SJSA1 (cell line): Measurements from ENCODE around the gene GNG8. TPM values are rescaled to one million over a fixed set of nuclear protein-coding genes. Genes with fewer than 3 reads are reported as not detected.
A peak's percentile ranks its signal among the peaks of the same experiment; 100 is the strongest.

Experiments
- DNase-seq, 2 experiments: peaks; one replicate each; pipeline ENCODE4 v3.0.0-alpha.2; 2015 to 2020; ENCODE audit warnings: low spot score in 2 of 2, low read depth in 1 of 2
- H3K27ac ChIP-seq: fragments of 250-450 bp; sonication (Bioruptor Pico); 2 replicates; pipeline ENCODE4 v1.5.1; 2020; ENCODE audit warnings: mild to moderate bottlenecking, moderate library complexity
- H3K27me3 ChIP-seq: fragments of 250-450 bp; sonication (Bioruptor Pico); replicated peaks from 2 replicates; pipeline ENCODE4 v1.5.1; 2020; ENCODE audit warnings: mild to moderate bottlenecking, moderate library complexity
- H3K36me3 ChIP-seq: fragments of 250-450 bp; sonication (Bioruptor Pico); 2 replicates; pipeline ENCODE4 v1.5.1; 2020; ENCODE audit warnings: mild to moderate bottlenecking
- H3K4me1 ChIP-seq: fragments of 250-450 bp; sonication (Bioruptor Pico); replicated peaks from 2 replicates; pipeline ENCODE4 v1.6.1; 2021; ENCODE audit warnings: mild to moderate bottlenecking
- H3K4me3 ChIP-seq: fragments of 250-450 bp; sonication (Bioruptor Pico); 2 replicates; pipeline ENCODE4 v1.5.1; 2020; ENCODE audit warnings: mild to moderate bottlenecking
- H3K9me3 ChIP-seq: fragments of 250-450 bp; sonication (Bioruptor Pico); replicated peaks from 2 replicates; pipeline ENCODE4 v1.5.1; 2020; ENCODE audit warnings: mild to moderate bottlenecking
- total RNA-seq: library from RNA; depleted of rRNA; stranded (reverse); fragments of >200 nt; shearing (Covaris generic); gene quantifications from 2 replicates; pipeline ENCODE4 v1.2.3, GENCODE V29; 2014; rRNA removed

GNG8 gene
- total RNA-seq = not detected in 2 replicates

- Histone ChIP-seq H3K27ac (no peak within 1 kb of the TSS), H3K27me3 (peaks cover 5% of the 10 kb centered on the region; the same call in 1 of the 2 replicates), H3K4me1 (peaks cover 32% of the 10 kb centered on the region), H3K4me3 (no peak within 1 kb of the TSS), H3K36me3 (no peaks in the 10 kb centered on the region), H3K9me3 (no peaks in the 10 kb centered on the region)
- DNase-seq = no peak
Measured at GRCh38 chr19:46635920-46636761, at the start of gene GNG8. TSS of gene GNG8 (minus strand) at chr19:46636202. CDS start at chr19:46634682, 1,520 bp downstream.

GRCh38 chr19:46685189-46685588, 49.2 kb upstream of the GNG8 start:
- H3K4me3 ChIP-seq = no peak overlapping the region
- H3K4me1 ChIP-seq = no peaks in the 10 kb centered on the region
- H3K9me3 ChIP-seq = no peaks in the 10 kb centered on the region
- H3K27ac ChIP-seq = no peak overlapping the region
- H3K36me3 ChIP-seq = peaks cover 45% of the 10 kb centered on the region
- no peak for DNase-seq
- no peaks in the 10 kb centered on the region for H3K27me3 ChIP-seq

DNA sequence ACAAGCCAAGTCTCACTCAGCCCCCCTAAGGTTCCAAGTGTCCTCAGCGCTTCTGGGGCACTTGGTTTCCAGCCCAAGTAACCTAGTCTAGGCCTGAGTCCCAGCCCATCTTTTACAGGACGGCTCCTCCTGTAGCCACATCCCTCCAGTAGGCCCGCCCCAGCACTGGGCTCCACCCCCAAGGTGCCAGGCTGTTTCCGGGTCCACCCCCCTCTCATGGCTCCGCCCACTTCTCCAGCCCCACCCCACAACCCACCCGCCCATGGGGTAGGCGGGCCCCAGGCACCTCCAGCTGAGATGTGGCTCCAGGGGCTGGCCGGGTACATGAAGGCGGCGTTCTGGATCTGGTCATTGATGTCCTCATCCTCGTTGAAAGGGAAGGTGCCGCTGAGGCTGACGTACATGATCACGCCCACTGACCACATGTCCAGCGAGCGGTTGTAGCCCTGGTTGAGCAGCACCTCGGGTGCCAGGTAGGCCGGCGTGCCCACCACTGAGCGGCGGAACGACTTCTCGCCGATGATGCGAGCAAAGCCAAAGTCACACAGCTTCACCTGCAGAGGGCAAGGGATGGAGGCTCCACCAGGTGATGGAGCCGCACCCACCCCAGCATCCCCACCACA, 42.2 kb upstream of the GNG8 start:
- Histone ChIP-seq H3K27me3 (no peaks in the 10 kb centered on the region), H3K4me3 (no peak overlapping the region), H3K27ac (no peak overlapping the region), H3K4me1 (no peaks in the 10 kb centered on the region), H3K36me3 (peaks cover 37% of the 10 kb centered on the region), H3K9me3 (no peaks in the 10 kb centered on the region)
- peak in 1 of 2 experiments; percentile 64 for DNase-seq

DNA sequence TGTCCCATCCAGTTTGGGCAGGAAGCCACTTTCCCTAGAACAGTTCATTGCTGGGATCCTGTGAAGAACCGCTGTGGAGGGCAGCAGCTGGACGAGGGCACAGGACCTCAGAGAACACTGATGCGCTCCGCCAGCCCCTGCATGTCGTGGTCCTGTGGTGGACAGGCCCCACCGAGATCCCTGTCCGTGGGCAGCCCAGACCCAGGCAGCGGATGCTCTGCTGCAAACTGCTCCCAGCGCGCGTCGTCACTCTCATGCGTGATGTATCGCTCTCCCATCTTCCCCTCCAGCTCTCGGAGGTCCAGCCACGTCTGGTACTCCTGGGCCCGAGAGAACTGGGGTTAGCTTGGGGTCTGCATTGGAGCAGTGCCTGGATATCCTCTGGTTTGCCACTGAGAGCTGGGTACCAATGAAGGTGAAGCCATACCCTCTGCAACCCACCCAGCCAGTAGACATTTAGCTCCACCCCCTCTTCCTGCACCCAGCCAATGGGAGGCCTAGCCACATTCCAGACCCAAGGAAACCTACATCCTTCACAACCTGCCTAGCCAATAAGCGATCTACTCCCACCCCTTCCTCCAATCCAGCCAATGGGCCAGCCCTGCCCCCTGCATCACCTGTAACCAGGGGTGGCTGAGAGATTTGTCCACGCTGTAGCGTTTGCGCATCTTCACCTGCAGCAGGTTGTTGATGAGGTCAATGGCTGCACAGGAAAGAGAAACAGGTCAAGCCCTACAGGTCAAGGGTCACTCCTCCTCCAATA, 38.6 kb upstream of the GNG8 start:
- Histone ChIP-seq H3K27ac (no peak overlapping the region), H3K4me3 (no peak overlapping the region), H3K36me3 (peaks cover 38% of the 10 kb centered on the region), H3K4me1 (no peaks in the 10 kb centered on the region; the same call in 1 of the 2 replicates), H3K27me3 (no peaks in the 10 kb centered on the region), H3K9me3 (no peaks in the 10 kb centered on the region)
- DNase-seq = no peak

DNA sequence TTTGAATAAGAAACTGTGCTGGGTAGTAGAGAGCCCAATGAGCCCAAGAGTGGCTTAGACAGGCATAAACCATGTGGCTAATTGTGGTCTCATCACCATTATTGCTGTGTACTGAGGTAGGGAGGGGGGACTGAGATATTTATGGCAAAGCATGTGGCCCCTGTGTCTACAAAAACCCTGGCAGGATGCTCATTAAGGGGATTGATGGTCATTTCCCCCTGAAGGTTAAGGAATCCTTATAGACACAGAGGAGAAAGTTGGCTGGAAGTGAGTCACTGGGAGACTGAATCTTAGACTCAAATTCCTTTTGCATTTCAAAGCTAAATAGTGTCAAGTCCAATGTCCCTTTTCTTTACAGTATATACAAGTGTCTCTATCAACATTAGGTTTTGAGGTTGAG, 34.8 kb upstream of the GNG8 start:
- no peak overlapping the region for H3K27ac ChIP-seq
- DNase-seq = no peak
- H3K36me3 ChIP-seq = peaks cover 18% of the 10 kb centered on the region

GRCh38 chr19:46668662-46669061, 32.7 kb upstream of the GNG8 start:
- Histone ChIP-seq H3K27me3 (no peaks in the 10 kb centered on the region), H3K36me3 (peaks cover 3% of the 10 kb centered on the region), H3K9me3 (no peaks in the 10 kb centered on the region), H3K4me3 (no peak overlapping the region), H3K27ac (no peak overlapping the region), H3K4me1 (no peaks in the 10 kb centered on the region; the same call in 1 of the 2 replicates)
- DNase-seq = no peak

More for the DNA sequence above, 34.8 kb upstream of the GNG8 start:
- Histone ChIP-seq H3K4me1 (no peaks in the 10 kb centered on the region; the same call in 1 of the 2 replicates), H3K4me3 (no peak overlapping the region), H3K27me3 (no peaks in the 10 kb centered on the region), H3K9me3 (no peaks in the 10 kb centered on the region)

GRCh38 chr19:46665072-46665471, 29.1 kb upstream of the GNG8 start:
- no peak overlapping the region for H3K27ac ChIP-seq
- DNase-seq = no peak
- H3K4me3 ChIP-seq = no peak overlapping the region

DNA sequence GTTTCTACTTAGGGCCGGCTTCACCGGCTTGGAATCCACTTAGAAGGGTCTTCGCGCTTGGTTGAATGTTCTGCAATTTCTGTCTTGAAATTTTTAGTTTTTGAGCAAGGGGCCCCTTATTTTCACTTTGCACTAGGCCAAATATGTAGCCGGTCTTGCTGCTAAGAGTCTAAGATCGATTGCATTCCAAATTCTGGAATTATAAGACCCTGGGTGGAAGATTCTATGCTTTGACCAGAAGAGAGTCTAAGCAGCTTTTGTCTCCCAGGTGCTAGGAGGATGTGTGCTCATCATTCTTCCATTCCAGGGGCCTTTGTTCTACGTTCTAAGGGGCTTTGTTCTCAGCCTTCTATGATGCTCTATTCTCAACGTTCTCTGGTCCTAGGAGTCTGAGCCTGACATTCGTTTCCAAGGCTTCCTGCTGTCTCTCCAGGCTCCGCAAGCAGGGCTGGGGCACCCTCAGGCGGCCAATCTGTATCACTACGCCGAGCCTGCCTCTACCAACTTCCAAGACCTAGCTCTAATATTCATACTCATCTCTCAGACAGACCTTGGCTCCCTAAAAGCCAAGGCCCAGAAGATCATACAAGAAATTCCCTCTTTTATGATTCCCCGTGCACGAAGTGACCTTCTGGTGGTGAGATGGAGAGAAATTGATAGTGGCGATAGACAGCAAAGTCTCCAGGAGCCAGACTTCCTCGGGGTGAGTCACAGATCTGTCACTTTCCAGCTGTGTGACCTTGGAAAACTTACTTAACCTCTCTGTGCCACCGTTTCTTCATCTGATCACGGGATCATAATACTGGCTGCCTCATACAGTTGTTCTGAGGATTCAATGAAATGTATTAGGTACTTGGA, 26.0 kb upstream of the GNG8 start:
- H3K4me3 ChIP-seq = peak overlapping the region; percentile 27
- peaks cover 21% of the 10 kb centered on the region for H3K4me1 ChIP-seq
- peak; percentile 77 to 86 for DNase-seq
- H3K9me3 ChIP-seq = no peaks in the 10 kb centered on the region
- H3K27ac ChIP-seq = no peak overlapping the region; the same call in 1 of the 2 replicates
- no peaks in the 10 kb centered on the region for H3K36me3 ChIP-seq
- no peaks in the 10 kb centered on the region; the same call in 1 of the 2 replicates for H3K27me3 ChIP-seq

More at GRCh38 chr19:46665072-46665471, 29.1 kb upstream of the GNG8 start:
- Histone ChIP-seq H3K4me1 (peaks cover 12% of the 10 kb centered on the region), H3K9me3 (no peaks in the 10 kb centered on the region), H3K27me3 (no peaks in the 10 kb centered on the region; the same call in 1 of the 2 replicates), H3K36me3 (no peaks in the 10 kb centered on the region)

DNA sequence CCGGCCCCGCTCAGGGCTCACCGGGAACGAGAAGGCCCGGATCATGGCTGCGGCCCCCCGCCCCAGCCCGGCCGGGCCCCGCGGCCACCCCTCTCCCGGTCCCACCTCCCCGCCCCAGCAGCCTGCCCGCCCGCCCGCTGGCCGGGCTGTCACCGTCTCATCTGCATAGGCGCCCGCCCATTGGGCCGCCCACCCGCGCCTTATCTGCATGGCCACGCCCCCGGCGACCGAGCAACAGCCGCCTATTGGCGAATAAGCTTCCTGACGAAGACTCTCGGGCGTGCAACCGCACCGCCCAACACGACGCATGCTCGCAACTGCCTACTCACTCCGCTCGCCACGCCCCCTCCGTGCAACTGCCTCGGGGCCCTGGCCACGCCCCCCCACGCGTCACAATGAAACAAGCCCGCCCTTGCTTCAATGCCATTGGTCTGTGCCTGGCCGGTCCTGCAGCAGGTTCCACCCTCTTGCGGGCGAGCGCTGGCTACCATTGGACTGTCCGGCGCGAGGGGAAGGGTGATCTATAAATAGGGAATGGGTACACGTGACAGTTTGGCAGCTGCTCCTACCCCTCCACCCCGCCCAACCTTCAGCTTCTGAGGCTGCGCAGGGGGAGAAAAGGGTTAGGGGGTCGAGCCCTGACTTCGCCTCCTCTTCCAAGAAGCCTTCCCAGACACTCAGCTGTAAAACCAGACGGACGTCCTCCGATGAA, 25.2 kb upstream of the GNG8 start, which contains the start of gene DACT3:
Gene DACT3, minus strand, starts transcription at position 163 of the 712 bp plus-strand sequence. Its CDS starts 118 bp downstream, at position 45.
- no peaks in the 10 kb centered on the region for H3K9me3 ChIP-seq
- H3K36me3 ChIP-seq = no peaks in the 10 kb centered on the region
- H3K27ac ChIP-seq = no peak within 1 kb of the TSS; the same call in 1 of the 2 replicates
- no peaks in the 10 kb centered on the region; the same call in 1 of the 2 replicates for H3K27me3 ChIP-seq
- H3K4me3 ChIP-seq = peak within 1 kb of the TSS; percentile 42
- peak; percentile 99 to 100 for DNase-seq
- peaks cover 21% of the 10 kb centered on the region for H3K4me1 ChIP-seq

DNA sequence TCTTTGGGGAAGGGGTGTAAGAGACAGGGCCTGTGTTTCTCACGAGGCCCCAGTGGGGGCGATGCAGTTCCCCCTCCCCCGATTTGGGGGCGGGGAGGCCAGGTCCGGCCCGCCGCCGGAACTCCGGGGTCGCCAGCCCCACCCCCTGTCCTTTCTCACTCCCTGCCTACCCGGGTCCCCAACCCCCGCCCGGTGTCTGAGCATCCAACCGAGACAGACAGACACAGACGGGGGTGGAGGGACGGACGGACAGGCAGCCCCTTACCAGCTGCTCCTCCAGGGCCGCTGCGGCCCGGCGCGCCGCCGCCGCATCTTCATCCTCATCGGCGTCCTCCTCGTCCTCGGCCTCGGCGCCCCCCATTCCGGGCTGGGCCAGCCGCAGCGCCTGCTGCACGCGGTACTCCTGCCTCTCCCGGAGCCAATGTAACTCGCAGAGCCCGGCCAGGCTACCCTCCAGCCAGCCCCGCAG, 24.6 kb upstream of the GNG8 start:
- Histone ChIP-seq H3K27me3 (no peaks in the 10 kb centered on the region; the same call in 1 of the 2 replicates), H3K4me3 (peak overlapping the region; percentile 42), H3K4me1 (peaks cover 21% of the 10 kb centered on the region), H3K9me3 (no peaks in the 10 kb centered on the region), H3K27ac (no peak overlapping the region), H3K36me3 (no peaks in the 10 kb centered on the region)
- DNase-seq = no peak

DNA sequence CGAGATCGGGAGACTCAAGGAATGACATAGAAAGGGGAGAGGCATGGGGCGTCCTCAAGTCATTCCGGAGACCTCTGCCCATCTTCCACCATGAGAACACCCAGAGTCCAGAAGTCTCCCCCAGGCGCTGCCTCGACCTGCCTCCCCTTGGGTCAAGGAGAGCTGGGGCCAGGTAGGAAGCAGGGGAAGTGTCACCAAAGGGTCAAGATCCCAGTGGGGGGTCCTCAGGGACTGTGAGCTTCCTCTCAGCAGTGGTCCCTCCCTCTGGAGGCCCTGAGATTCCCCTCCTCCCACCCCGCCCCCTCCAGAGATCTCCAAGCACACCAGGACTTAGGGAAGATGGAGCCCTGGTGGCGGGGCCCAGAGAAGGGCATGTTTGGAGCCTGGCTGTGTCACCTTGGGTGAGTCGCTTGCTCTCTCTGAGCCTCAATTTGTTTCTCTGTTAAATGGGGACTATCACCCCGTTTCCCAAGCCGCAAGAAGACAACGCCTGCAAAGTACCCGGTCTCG, 24.1 kb upstream of the GNG8 start:
- Histone ChIP-seq H3K36me3 (no peaks in the 10 kb centered on the region), H3K4me1 (peaks cover 21% of the 10 kb centered on the region), H3K27me3 (no peaks in the 10 kb centered on the region; the same call in 1 of the 2 replicates), H3K27ac (no peak overlapping the region), H3K4me3 (peak overlapping the region; percentile 42), H3K9me3 (no peaks in the 10 kb centered on the region)
- no peak for DNase-seq
